GM18508 (cell line): Measurements from ENCODE around the gene GDI2.
"Not testable (repeated sequence)": the region's sequence is repeated elsewhere in the genome, so short reads cannot be mapped to it uniquely, and the experiment has no call there.

Source experiments
- ATAC-seq: cut with Tn5 transposase; IDR thresholded peaks from one replicate; pipeline ENCODE4 v1.9.1; 2021; ENCODE audit warnings: moderate number of reproducible peaks; ENCODE audit not compliant: insufficient read depth, unreplicated experiment

The GDI2 gene

GRCh38 chr10:5794236-5794635 is 19.0 kb downstream of the GDI2 start:
- ATAC-seq: no peak

- ATAC-seq: no peak
Measured at GRCh38 chr10:5789626-5790025, 23.6 kb downstream of the GDI2 start.

DNA sequence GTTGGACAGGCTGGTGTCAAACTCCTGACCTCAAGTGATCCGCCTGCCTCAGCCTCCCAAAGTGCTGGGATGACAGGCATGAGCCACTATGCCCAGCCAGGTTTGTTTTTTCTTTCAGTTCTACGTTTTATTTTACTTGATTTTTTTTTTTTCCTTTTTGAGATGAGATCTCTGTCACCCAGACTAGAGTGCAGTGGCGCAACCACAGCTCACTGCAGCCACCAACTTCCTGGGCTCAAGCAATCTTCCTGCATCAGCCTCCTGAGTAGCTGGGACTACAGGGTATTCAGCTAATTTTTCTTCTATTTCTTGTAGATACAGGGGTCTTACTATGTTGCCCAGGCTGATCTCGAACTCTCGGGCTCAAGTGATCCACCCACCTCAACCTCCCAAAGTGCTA is 24.3 kb downstream of the GDI2 start:
- ATAC-seq: no peak

DNA sequence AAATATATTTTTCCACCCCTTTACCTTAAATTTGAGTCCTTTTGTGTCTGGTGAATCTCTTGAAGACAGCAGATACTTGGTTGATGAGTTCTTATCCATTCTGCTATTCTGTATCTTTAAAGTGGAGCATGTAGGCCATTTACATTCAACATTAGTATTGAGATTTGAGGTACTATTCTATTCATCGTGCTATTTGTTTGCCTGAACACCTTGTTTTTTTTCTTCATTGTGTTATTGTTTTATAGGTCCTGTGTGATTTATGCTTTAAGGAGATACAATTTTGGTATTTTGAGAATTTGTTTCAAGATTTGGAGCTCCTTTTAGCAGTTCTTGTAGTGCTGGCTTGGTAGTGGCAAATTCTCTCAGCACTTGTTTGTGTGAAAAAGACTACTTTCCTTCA is 29.9 kb downstream of the GDI2 start:
- ATAC-seq: no peak

GRCh38 chr10:5782174-5782573 is 31.1 kb downstream of the GDI2 start:
- ATAC-seq: no peak

GRCh38 chr10:5779730-5780129 is 33.5 kb downstream of the GDI2 start:
- no peak for ATAC-seq

DNA sequence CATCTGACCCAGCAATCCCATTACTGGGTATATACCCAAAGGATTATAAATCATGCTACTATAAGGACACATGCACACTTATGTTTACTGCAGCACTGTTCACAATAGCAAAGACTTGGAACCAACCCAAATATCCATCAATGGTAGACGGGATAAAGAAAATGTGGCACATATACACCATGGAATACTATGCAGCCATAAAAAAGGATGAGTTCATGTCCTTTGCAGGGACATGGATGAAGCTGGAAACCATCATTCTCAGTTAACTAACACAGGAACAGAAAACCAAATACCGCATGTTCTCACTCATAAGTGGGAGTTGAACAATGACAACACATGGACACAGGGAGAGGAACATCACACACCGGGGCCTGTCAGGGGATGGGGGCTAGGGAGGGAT is 35.5 kb downstream of the GDI2 start:
- not testable (repeated sequence) for ATAC-seq

- ATAC-seq: no peak
Measured at GRCh38 chr10:5776881-5777197, 36.4 kb downstream of the GDI2 start.

DNA sequence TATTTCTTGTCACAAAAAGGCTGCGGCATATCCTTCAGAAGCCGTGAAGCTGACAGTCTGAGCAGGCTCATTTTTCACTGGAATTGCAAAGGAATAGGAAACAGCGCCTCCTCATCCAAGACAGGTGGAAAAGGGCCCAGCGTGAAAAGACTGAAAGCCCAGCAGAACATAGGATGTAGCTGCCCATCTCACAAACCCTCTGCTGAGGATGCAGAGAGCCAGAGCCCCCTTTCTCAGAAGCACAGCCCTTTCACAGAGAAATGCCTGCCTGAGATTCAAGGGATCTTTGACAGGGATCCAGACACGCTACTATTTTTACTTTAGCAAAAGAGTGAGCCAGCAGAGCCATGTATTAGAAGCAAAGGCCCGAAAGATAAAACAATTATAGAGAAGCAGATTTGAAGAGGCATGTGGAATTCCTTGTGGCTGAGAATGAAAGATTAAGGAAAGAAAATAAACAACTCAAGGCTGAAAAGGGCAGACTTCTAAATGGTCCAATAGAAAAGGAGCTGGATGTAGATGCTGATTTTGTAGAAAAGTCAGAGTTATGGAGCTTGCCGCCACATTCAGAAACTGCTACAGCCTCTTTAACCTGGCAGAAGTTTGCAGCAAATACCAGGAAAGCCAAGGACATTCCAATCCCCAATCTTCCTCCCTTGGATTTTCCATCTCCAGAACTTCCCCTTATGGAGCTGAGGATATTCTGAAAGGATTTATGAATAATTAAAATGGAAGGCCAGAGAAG is 36.9 kb downstream of the GDI2 start:
- ATAC-seq: no peak

DNA sequence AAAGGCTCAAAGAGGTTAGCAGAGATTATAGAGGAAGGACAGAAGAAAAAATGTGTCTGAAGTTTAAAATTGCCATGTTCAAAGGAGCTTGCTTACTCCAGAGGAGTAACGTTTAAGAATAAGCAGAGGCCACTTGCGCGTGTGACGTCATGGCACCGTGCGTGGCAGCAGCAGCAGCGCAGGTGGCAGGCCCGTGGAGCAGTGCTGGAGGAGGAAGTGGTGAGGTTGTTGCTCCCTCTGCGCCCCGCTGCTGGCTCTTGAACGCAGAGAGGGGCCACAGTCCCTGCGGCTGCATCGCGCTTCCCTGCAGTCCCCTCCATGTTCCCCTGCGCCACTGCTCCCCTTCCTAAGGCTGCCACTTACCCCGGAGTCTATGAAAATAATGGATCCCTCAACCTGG is 37.5 kb downstream of the GDI2 start:
- no peak for ATAC-seq

DNA sequence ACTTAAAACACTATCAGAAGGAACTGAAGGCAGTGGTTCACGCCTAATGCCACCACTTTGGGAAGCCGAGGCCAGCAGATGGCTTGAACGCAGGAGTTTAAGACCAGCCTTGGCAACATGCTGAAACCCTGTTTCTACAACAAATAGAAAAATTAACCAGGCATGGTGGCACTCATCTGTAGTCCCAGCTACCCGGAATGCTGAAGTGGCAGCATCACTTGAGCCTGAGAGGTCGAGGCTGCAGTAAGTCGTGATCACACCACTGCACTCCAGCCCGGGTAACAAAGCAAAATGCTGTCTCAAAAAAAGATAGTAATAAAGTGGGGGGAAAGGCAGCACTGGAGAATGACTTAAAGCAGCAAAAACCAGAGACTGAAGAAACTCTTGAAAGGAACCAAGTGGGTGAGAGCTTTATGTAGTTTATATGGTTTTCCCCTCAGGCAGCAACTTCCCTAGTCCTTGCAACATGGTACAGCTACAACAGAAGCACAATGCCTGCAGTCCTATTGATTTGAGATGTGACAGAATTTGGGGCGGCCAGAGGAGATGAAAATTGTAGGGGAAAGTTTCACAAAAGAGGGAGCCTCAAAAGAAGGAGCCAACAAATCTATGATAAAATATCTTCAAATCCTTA is 38.1 kb downstream of the GDI2 start:
- no peak for ATAC-seq

DNA sequence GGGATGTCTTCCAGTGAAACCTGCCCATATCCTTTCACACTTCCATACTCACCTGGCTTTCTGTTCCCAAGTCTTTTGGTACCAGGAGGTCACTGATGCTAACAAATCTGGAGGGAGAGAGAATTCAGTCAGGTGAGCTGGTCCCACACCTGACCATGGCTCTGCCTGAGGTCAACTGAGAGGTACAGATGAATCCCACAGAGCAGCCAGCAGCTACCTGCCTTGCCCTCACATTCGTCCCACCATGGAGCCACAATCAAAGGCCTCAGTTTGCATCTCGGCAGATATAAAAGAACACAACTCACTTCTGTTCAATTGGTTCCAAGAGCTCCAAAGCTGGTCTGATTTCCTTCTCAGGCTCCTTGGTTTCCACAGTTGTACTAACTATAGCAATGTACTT is 47.0 kb downstream of the GDI2 start:
- ATAC-seq: no peak

GRCh38 chr10:5765617-5766016 is 47.6 kb downstream of the GDI2 start:
- no peak for ATAC-seq

- ATAC-seq: no peak
Measured at GRCh38 chr10:5764422-5765297, 48.6 kb downstream of the GDI2 start.

GRCh38 chr10:5762531-5762930 is 50.7 kb downstream of the GDI2 start:
- no peak for ATAC-seq

DNA sequence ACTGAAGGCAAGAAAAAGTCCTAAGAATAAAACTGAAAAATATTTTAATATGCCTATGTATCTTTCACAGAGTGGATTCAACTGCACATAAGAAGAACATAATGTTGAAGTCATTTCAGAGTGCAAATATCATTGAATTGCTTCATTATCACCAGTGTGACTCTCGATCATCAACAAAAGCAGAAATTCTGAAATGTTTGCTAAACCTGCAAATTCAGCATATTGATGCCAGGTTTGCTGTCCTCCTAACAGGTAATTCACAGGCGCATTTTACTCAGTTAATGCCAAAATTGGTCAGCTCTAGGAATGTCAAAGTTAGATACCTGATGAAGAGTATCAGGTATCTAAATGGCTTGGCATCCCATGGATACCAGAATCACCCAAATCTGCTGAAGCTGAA is 52.0 kb downstream of the GDI2 start:
- ATAC-seq: no peak

DNA sequence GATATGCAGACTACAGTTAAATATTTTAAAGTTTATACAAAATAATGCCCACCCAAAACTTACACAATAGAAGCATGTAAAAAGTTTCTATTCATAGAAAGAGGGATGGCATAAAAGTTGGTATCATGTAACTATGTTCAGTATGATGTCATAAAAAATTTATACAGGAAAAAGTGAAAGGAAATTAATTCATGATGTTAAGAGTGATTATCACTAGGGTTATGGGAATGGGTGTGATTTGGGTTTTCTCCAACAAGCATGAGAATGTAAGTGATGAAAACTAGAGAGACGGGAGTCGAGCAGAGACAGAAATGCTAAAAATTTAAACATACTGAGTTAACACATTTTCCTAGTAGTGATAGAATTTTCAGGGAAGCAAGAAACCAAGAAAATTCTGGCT is 52.7 kb downstream of the GDI2 start:
- ATAC-seq: no peak

DNA sequence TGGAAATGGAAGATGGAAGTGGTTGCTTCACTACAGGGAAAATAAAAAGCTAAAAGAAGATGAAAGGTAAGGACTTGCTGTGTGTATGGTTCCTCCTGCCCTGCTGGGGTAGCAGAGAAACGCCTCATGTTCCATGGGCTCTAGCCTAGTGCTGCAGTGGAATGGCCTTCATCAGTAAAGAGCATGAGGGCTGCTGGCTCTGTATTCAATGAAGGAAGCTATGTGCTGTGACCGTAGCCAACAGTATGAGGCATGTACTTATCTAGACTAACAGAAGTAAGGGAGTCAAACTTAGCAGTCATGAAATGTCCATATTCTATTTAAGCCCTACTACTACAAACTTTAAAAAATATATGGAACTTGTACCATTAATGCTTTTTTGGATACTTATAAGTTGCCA is 54.3 kb downstream of the GDI2 start:
- no peak for ATAC-seq

GRCh38 chr10:5757766-5758517 is 55.3 kb downstream of the GDI2 start:
- ATAC-seq: no peak

DNA sequence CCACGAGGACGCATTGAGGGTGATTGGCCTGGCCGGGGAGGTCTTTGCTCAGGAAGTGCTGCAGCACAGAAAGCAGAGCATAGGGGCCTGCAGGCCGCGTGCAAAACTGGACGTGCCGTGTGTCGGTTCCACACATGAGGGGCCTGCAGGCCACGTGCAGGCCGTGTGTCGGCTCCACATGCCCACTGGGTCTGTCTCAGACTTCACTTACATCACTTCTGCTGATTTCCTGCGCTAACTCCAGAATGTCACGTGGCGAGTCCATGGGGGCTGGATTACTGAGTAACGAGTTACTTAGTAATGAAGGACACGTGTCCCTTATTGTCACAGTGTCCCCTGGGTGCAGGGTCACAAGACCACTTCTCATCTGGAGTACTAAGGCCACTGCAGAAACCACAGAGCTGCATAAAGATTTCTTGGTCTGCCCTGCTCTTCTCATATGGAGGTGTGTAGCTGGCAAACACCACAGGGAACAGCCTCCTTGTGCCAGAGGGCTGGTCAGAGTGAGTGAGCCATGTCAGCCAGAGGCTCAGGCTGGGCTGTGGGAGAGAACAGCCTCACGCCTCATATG is 60.8 kb downstream of the GDI2 start:
- ATAC-seq: no peak
